Smooth muscle cell (in vitro differentiated cells): ENCODE data around the gene ENGASE. TPM values are rescaled to one million over a fixed set of nuclear protein-coding genes. Genes with fewer than 3 reads are reported as not detected.

Experiments
- DNase-seq: peaks from one replicate; lab custom pipeline; 2025; ENCODE audit not compliant: unreplicated experiment; lab: John Stamatoyannopoulos, UW
- H2AFZ ChIP-seq: fragments of 200-600 bp; sonication (generic); 2 replicates; pipeline ENCODE4 v1.6.0; 2016; ENCODE audit warnings: antibody characterized with exemption, low read depth, mild to moderate bottlenecking
- H3F3A ChIP-seq: fragments of 200-600 bp; sonication (generic); 2 replicates; pipeline ENCODE4 v1.6.0; 2017; ENCODE audit warnings: antibody characterized with exemption, low read depth
- H3K27ac ChIP-seq: fragments of 200-600 bp; sonication (generic); 2 replicates; pipeline ENCODE4 v1.5.1; 2016; ENCODE audit warnings: low read depth, mild to moderate bottlenecking
- H3K27me3 ChIP-seq: fragments of 200-600 bp; sonication (generic); 2 replicates; pipeline ENCODE4 v1.6.1; 2016; ENCODE audit warnings: low read depth, mild to moderate bottlenecking
- H3K36me3 ChIP-seq: fragments of 200-600 bp; sonication (generic); 2 replicates; pipeline ENCODE4 v1.5.1; 2016; ENCODE audit warnings: low read depth
- H3K4me1 ChIP-seq: fragments of 200-600 bp; sonication (generic); 2 replicates; pipeline ENCODE4 v1.5.1; 2016; ENCODE audit warnings: low read depth
- H3K4me2 ChIP-seq: fragments of 200-600 bp; sonication (generic); 2 replicates; pipeline ENCODE4 v1.6.0; 2016; ENCODE audit warnings: mild to moderate bottlenecking
- H3K4me3 ChIP-seq: fragments of 200-600 bp; sonication (generic); 2 replicates; pipeline ENCODE4 v1.5.1; 2016; ENCODE audit warnings: mild to moderate bottlenecking
- H3K79me2 ChIP-seq: fragments of 200-600 bp; sonication (generic); 2 replicates; pipeline ENCODE4 v1.6.0; 2016; ENCODE audit warnings: low read depth, mild to moderate bottlenecking
- H3K9ac ChIP-seq: fragments of 200-600 bp; sonication (generic); 2 replicates; pipeline ENCODE4 v1.6.0; 2016; ENCODE audit warnings: low read depth
- H3K9me3 ChIP-seq: fragments of 200-600 bp; sonication (generic); replicated peaks from 2 replicates; pipeline ENCODE4 v1.5.1; 2016; ENCODE audit warnings: low read depth
- H4K20me1 ChIP-seq: fragments of 200-600 bp; sonication (generic); 2 replicates; pipeline ENCODE4 v1.6.0; 2016; ENCODE audit warnings: low read depth
- CTCF ChIP-seq: fragments of 200-600 bp; sonication (generic); IDR thresholded peaks from 2 replicates; pipeline ENCODE4 v1.5.1; 2017; ENCODE audit warnings: borderline replicate concordance, mild to moderate bottlenecking, antibody characterized with exemption; ENCODE audit not compliant: insufficient read depth, poor library complexity, severe bottlenecking
- WGBS: methylation state at CpG from one replicate; pipeline ENCODE4 v1.1.7; 2016; ENCODE audit warnings: low lambda C conversion rate; 5-methylcytosine and 5-hydroxymethylcytosine counted together
- polyA plus RNA-seq: library from polyadenylated mRNA; unstranded; fragments of >200 nt; fragmentation: Nextera tagmentation; extraction: Ambion mirVana; gene quantifications from 2 replicates; pipeline ENCODE4 v1.2.1, GENCODE V29; 2016
- total RNA-seq: library from RNA; depleted of rRNA; stranded (reverse); fragments of >200 nt; gene quantifications from 2 replicates; pipeline ENCODE4 v1.2.3, GENCODE V29; 2014

Gene ENGASE
- total and polyA plus RNA-seq, 2 experiments from 2014 or later: 3.8 to 9.6 TPM

GRCh38 chr17:79127534-79128135 is 53.0 kb downstream of the ENGASE start:
- no peak overlapping the region for H3K4me2 ChIP-seq
- DNase-seq: no peak
- no peak overlapping the region for H3K9ac ChIP-seq
- no peaks in the 10 kb centered on the region for H3K9me3 ChIP-seq
- H3K79me2 ChIP-seq: no peaks in the 10 kb centered on the region
- no peaks in the 10 kb centered on the region for H3F3A ChIP-seq
- no peaks in the 10 kb centered on the region for H3K4me1 ChIP-seq
- no peaks in the 10 kb centered on the region for H3K36me3 ChIP-seq
- H3K27ac ChIP-seq: no peak overlapping the region
- H4K20me1 ChIP-seq: no peaks in the 10 kb centered on the region
- peaks cover 8% of the 10 kb centered on the region for H3K27me3 ChIP-seq
- 90% methylated on average over 23 of the region's 23 CpGs for WGBS
- H3K4me3 ChIP-seq: no peak overlapping the region
- TF ChIP-seq CTCF: no peak
- H2AFZ ChIP-seq: no peak overlapping the region

GRCh38 chr17:79129523-79129922 is 54.9 kb downstream of the ENGASE start:
- H3K4me2 ChIP-seq: no peak overlapping the region
- no peaks in the 10 kb centered on the region for H4K20me1 ChIP-seq
- 86% methylated on average over 4 of the region's 4 CpGs for WGBS
- no peaks in the 10 kb centered on the region for H3K36me3 ChIP-seq
- H2AFZ ChIP-seq: no peak overlapping the region
- H3F3A ChIP-seq: no peaks in the 10 kb centered on the region
- H3K4me1 ChIP-seq: no peaks in the 10 kb centered on the region
- no peak for DNase-seq
- TF ChIP-seq CTCF: no peak
- peaks cover 8% of the 10 kb centered on the region for H3K27me3 ChIP-seq
- H3K27ac ChIP-seq: no peak overlapping the region
- H3K9ac ChIP-seq: no peak overlapping the region
- no peak overlapping the region for H3K4me3 ChIP-seq
- H3K79me2 ChIP-seq: no peaks in the 10 kb centered on the region
- no peaks in the 10 kb centered on the region for H3K9me3 ChIP-seq

- 91% methylated on average over 33 of the region's 34 CpGs for WGBS
- no peak overlapping the region for H3K27ac ChIP-seq
- no peaks in the 10 kb centered on the region for H3K4me1 ChIP-seq
- no peaks in the 10 kb centered on the region for H3K79me2 ChIP-seq
- no peaks in the 10 kb centered on the region for H3K9me3 ChIP-seq
- H3K36me3 ChIP-seq: no peaks in the 10 kb centered on the region
- no peak overlapping the region for H3K9ac ChIP-seq
- no peak overlapping the region for H3K4me2 ChIP-seq
- no peaks in the 10 kb centered on the region for H3F3A ChIP-seq
- no peak for DNase-seq
- H3K4me3 ChIP-seq: no peak overlapping the region
- no peak for TF ChIP-seq CTCF
- no peak overlapping the region for H2AFZ ChIP-seq
- no peaks in the 10 kb centered on the region for H4K20me1 ChIP-seq
- peaks cover 8% of the 10 kb centered on the region for H3K27me3 ChIP-seq
Measured at GRCh38 chr17:79130536-79131273, 56.1 kb downstream of the ENGASE start.
